Measurements from ENCODE around the gene C19orf81.

The C19orf81 gene

GRCh38 chr19:50644315-50644915 is 4.8 kb upstream of the C19orf81 start:
- no peak for TF ChIP-seq CTCF (IDR thresholded peaks at IDR 0.05; ENCODE audit: low read depth, low read length)
- in situ Hi-C loops (cut with HindIII; ENCODE audit: low sequenced_read_pairs): no loop called here
- DNase-seq (ENCODE audit: low read depth, low spot score): no peak
- no peak overlapping the region for H3K4me3 ChIP-seq (ENCODE audit: low read depth, low read length)

DNA sequence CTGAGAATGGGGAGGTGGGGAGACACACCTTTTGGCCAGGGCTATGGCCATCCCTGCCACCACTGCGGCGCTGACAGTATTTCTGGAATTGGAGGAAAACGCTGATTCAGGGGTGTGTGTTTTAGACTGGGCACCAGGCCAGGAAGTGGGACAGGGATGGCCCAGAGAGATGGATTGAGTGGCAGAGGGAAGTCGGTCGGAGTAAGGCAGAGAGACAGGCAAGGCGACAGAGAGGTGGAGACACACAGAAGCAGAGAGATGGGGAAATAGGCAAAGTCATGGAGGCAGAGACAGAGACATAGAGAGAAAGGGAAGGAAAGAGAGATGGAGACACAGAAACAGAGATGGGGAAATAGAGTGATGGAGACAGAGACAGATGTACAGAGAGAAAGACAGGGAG is 4.1 kb upstream of the C19orf81 start:
- no peak for TF ChIP-seq CTCF (IDR thresholded peaks at IDR 0.05; ENCODE audit: low read depth, low read length)
- H3K4me3 ChIP-seq (ENCODE audit: low read depth, low read length): no peak overlapping the region
- in situ Hi-C loops (cut with HindIII; ENCODE audit: low sequenced_read_pairs): no loop called here
- no peak for DNase-seq (ENCODE audit: low read depth, low spot score)

GRCh38 chr19:50646074-50646807 is 3.0 kb upstream of the C19orf81 start:
- TF ChIP-seq CTCF (IDR thresholded peaks at IDR 0.05; ENCODE audit: low read depth, low read length): no peak
- peak; percentile 7 for DNase-seq (ENCODE audit: low read depth, low spot score)
- no peak overlapping the region for H3K4me3 ChIP-seq (ENCODE audit: low read depth, low read length)
- in situ Hi-C loops (cut with HindIII; ENCODE audit: low sequenced_read_pairs): no loop called here

GRCh38 chr19:50647879-50648615 is 1.2 kb upstream of the C19orf81 start:
- in situ Hi-C loops (cut with HindIII; ENCODE audit: low sequenced_read_pairs): no loop called here
- no peak for DNase-seq (ENCODE audit: low read depth, low spot score)
- TF ChIP-seq CTCF (IDR thresholded peaks at IDR 0.05; ENCODE audit: low read depth, low read length): no peak
- H3K4me3 ChIP-seq (ENCODE audit: low read depth, low read length): no peak overlapping the region

- no peak for TF ChIP-seq CTCF (IDR thresholded peaks at IDR 0.05; ENCODE audit: low read depth, low read length)
- no peak overlapping the region for H3K4me3 ChIP-seq (ENCODE audit: low read depth, low read length)
- no peak for DNase-seq (ENCODE audit: low read depth, low spot score)
- in situ Hi-C loops (cut with HindIII; ENCODE audit: low sequenced_read_pairs): no loop called here
Observed at GRCh38 chr19:50648659-50649058, 586 bp upstream of the C19orf81 start.

- TF ChIP-seq CTCF (IDR thresholded peaks at IDR 0.05; ENCODE audit: low read depth, low read length): no peak
- no peak overlapping the region for H3K4me3 ChIP-seq (ENCODE audit: low read depth, low read length)
- no peak for DNase-seq (ENCODE audit: low read depth, low spot score)
- in situ Hi-C loops (cut with HindIII; ENCODE audit: low sequenced_read_pairs): no loop called here
Observed at GRCh38 chr19:50651174-50651573, 1.9 kb downstream of the C19orf81 start.
